Endothelial cell of umbilical vein (primary cell): ENCODE measurements around the gene GPAT3.

Source experiments
- CTCF ChIP-seq, 2 donors: IDR thresholded peaks; 1 replicate in 1 of 2; 2 replicates in 1 of 2; pipeline ENCODE4 v1.5.1; 2011; ENCODE audit warnings: low read length in 2 of 2, mild to moderate bottlenecking in 2 of 2, moderate library complexity in 2 of 2, control low read depth in 1 of 2, inconsistent platforms in 1 of 2, low read depth in 1 of 2; ENCODE audit not compliant: insufficient read depth in 1 of 2; ENCODE audit errors: extremely low read depth in 1 of 2
- EZH2 ChIP-seq: IDR thresholded peaks from 2 replicates; pipeline ENCODE4 v1.6.1; 2012; ENCODE audit warnings: borderline replicate concordance, low read depth, mild to moderate bottlenecking, moderate library complexity, low read length, inconsistent platforms; ENCODE audit not compliant: severe bottlenecking
- MAX ChIP-seq: IDR thresholded peaks from 2 replicates; pipeline ENCODE4 v1.6.1; 2011; ENCODE audit not compliant: insufficient read depth, insufficient read length
- POLR2A ChIP-seq: IDR thresholded peaks from 2 replicates; pipeline ENCODE4 v1.6.1; 2012; ENCODE audit warnings: low read depth, mild to moderate bottlenecking, control low read depth, low read length

GRCh38 chr4:83626245-83626836 is 90.4 kb downstream of the GPAT3 start:
- TF ChIP-seq CTCF (IDR thresholded peaks at IDR 0.05; ENCODE audit: extremely low read depth in 1 of 2, insufficient read depth in 1 of 2, low read depth in 1 of 2, low read length in 2 of 2) (no peak), EZH2 (no peak), MAX (no peak), POLR2A (no peak)
